Naive thymus-derived CD4-positive, alpha-beta T cell (primary cell): ENCODE measurements around the gene GHRH. TPM values are rescaled to one million over a fixed set of nuclear protein-coding genes. Genes with fewer than 3 reads are reported as not detected.

Source experiments
- ATAC-seq: fragments of 150-1000 bp; cut with Tn5 transposase; 2 replicates; pipeline ENCODE4 v1.10.0; 2021; ENCODE audit warnings: mild to moderate bottlenecking, moderate library complexity
- CTCF ChIA-PET: fragments of 350-600 bp; sonication (Branson Sonifier 250); formaldehyde crosslinking; loops from one replicate; lab custom pipeline; 2021; ENCODE audit warnings: antibody characterized with exemption; lab: Charles Lee
- POLR2A ChIA-PET: fragments of 350-600 bp; sonication (Branson Sonifier 250); formaldehyde crosslinking; loops from one replicate; lab custom pipeline; 2021; ENCODE audit warnings: antibody characterized with exemption, inconsistent platforms; lab: Charles Lee
- DNase-seq, 9 donors: peaks; one replicate each; pipeline versions ENCODE4 v3.0.0 to v3.0.0-alpha.2; 2020 to 2022; ENCODE audit warnings: mixed read lengths in 1 of 9
- H3K27ac ChIP-seq: one replicate; pipeline ENCODE4 v1.7.0; 2013; ENCODE audit warnings: mild to moderate bottlenecking, low read depth, low read length, moderate library complexity
- H3K27me3 ChIP-seq, 2 donors: one replicate each; pipeline ENCODE4 v1.7.0; 2013; ENCODE audit warnings: low read length in 2 of 2, mild to moderate bottlenecking in 2 of 2, moderate library complexity in 2 of 2; ENCODE audit not compliant: control insufficient read depth in 2 of 2, insufficient read depth in 2 of 2
- H3K36me3 ChIP-seq, 3 experiments: 1 replicate in 2 of 3; 2 replicates in 1 of 3; pipeline ENCODE4 v1.7.0; 2013; ENCODE audit warnings: low read length in 3 of 3, mild to moderate bottlenecking in 3 of 3, moderate library complexity in 1 of 3; ENCODE audit not compliant: insufficient read depth in 3 of 3, control insufficient read depth in 2 of 3
- H3K4me1 ChIP-seq, 2 donors: one replicate each; pipeline ENCODE4 v1.7.0; 2013; ENCODE audit warnings: low read length in 2 of 2, mild to moderate bottlenecking in 2 of 2, moderate library complexity in 1 of 2; ENCODE audit not compliant: control insufficient read depth in 2 of 2, insufficient read depth in 2 of 2
- H3K4me3 ChIP-seq: 2 replicates; pipeline ENCODE4 v1.7.0; 2013; ENCODE audit warnings: mild to moderate bottlenecking, low read length
- H3K9me3 ChIP-seq, 3 experiments: 1 replicate in 2 of 3; 2 replicates in 1 of 3; pipeline ENCODE4 v1.7.0; 2013; ENCODE audit warnings: low read length in 3 of 3; ENCODE audit not compliant: control insufficient read depth in 2 of 3
- H3K27ac Mint-ChIP-seq, 9 donors: one replicate each; pipeline ENCODE4 v1.8.0; 2020 to 2022; ENCODE audit warnings: mixed read lengths in 9 of 9, mild to moderate bottlenecking in 8 of 9, moderate library complexity in 5 of 9, inconsistent platforms in 2 of 9
- H3K27me3 Mint-ChIP-seq, 5 donors: one replicate each; pipeline ENCODE4 v1.8.0; 2021 to 2022; ENCODE audit warnings: mixed read lengths in 5 of 5, mild to moderate bottlenecking in 1 of 5
- H3K36me3 Mint-ChIP-seq, 5 donors: one replicate each; pipeline ENCODE4 v1.8.0; 2020 to 2022; ENCODE audit warnings: mixed read lengths in 5 of 5, mild to moderate bottlenecking in 3 of 5, inconsistent platforms in 1 of 5
- H3K4me1 Mint-ChIP-seq, 7 donors: one replicate each; pipeline ENCODE4 v1.8.0; 2020 to 2022; ENCODE audit warnings: mixed read lengths in 7 of 7, mild to moderate bottlenecking in 3 of 7, inconsistent platforms in 1 of 7
- H3K4me3 Mint-ChIP-seq, 10 donors: one replicate each; pipeline ENCODE4 v1.8.0; 2020 to 2022; ENCODE audit warnings: mild to moderate bottlenecking in 10 of 10, mixed read lengths in 10 of 10, moderate library complexity in 6 of 10, inconsistent platforms in 2 of 10
- H3K9me3 Mint-ChIP-seq, 11 donors: one replicate each; pipeline ENCODE4 v1.8.0; 2020 to 2022; ENCODE audit warnings: mixed read lengths in 11 of 11, mild to moderate bottlenecking in 4 of 11, inconsistent platforms in 1 of 11, moderate library complexity in 1 of 11
- intact Hi-C, 2 donors: fragments of 100-400 bp; cut with micrococcal nuclease; formaldehyde crosslinking; loops; one replicate each; pipeline ENCODE4 v1.15.1; 2023
- polyA plus RNA-seq, 2 donors: library from polyadenylated mRNA; unstranded; fragments of 300-500 nt; fragmentation: Illumina TruSeq; gene quantifications; one replicate each; pipeline ENCODE4 v1.2.3, GENCODE V29; 2021
- total RNA-seq, 6 experiments: library from RNA in 5 of 6; stranded (reverse) in 5 of 6; gene quantifications; 1 replicate in 5 of 6; 2 replicates in 1 of 6; pipeline ENCODE4 v1.2.3 and lab custom pipeline; 2021 to 2026

Gene GHRH
- total and polyA plus RNA-seq, 7 experiments from 2014 or later, result not detected

GRCh38 chr20:37284691-37285161 is 23.1 kb upstream of the GHRH start:
- H3K36me3 Mint-ChIP-seq, result no peaks in the 10 kb centered on the region
- intact Hi-C loops, result loop anchor here (5.0 to 10.0 kb wide), 2 partner anchors 63 to 410 kb away; partner anchors contain the start of genes CTNNBL1 (in 1 of the 2) and SRC (in 1 of the 2)
- Histone ChIP-seq H3K36me3 (peaks cover 0 to 3% (median 0%) of the 10 kb centered on the region in 3 experiments), H3K4me3 (no peak overlapping the region), H3K9me3 (no peaks in the 10 kb centered on the region), H3K27me3 (no peaks in the 10 kb centered on the region), H3K27ac (no peak overlapping the region), H3K4me1 (no peaks in the 10 kb centered on the region)
- H3K9me3 Mint-ChIP-seq, result no peaks in the 10 kb centered on the region
- ATAC-seq (no peak), DNase-seq (no peak)
- peaks cover 0 to 7% (median 4%) of the 10 kb centered on the region in 7 donors for H3K4me1 Mint-ChIP-seq
- H3K4me3 Mint-ChIP-seq, result no peak overlapping the region
- ChIA-PET POLR2A (no interaction called here), CTCF (no interaction called here)
- peaks cover 0 to 12% (median 6%) of the 10 kb centered on the region in 5 donors for H3K27me3 Mint-ChIP-seq
- no peak overlapping the region for H3K27ac Mint-ChIP-seq

- CTCF ChIA-PET, result no interaction called here
- Histone ChIP-seq H3K4me1 (no peaks in the 10 kb centered on the region), H3K9me3 (no peaks in the 10 kb centered on the region), H3K4me3 (no peak overlapping the region), H3K27ac (no peak overlapping the region), H3K27me3 (no peaks in the 10 kb centered on the region), H3K36me3 (no peaks in the 10 kb centered on the region)
- no peaks in the 10 kb centered on the region for H3K9me3 Mint-ChIP-seq
- peaks cover 0 to 12% (median 6%) of the 10 kb centered on the region in 5 donors for H3K27me3 Mint-ChIP-seq
- H3K4me3 Mint-ChIP-seq, result no peak overlapping the region
- H3K36me3 Mint-ChIP-seq, result no peaks in the 10 kb centered on the region
- ATAC-seq (no peak), DNase-seq (no peak)
- POLR2A ChIA-PET, result no interaction called here
- intact Hi-C loops, result loop anchor here in 1 of 2 donors (10.0 kb wide), 1 partner anchor 411 kb away; the partner anchor contains the start of gene CTNNBL1
- H3K27ac Mint-ChIP-seq, result no peak overlapping the region
- peaks cover 0 to 3% (median 2%) of the 10 kb centered on the region in 7 donors for H3K4me1 Mint-ChIP-seq
Observed at GRCh38 chr20:37283530-37284195, 22.0 kb upstream of the GHRH start.

- peaks cover 0 to 1% (median 0%) of the 10 kb centered on the region in 7 donors for H3K4me1 Mint-ChIP-seq
- Histone ChIP-seq H3K4me3 (no peak overlapping the region), H3K9me3 (no peaks in the 10 kb centered on the region), H3K27ac (no peak overlapping the region), H3K36me3 (no peaks in the 10 kb centered on the region), H3K4me1 (no peaks in the 10 kb centered on the region), H3K27me3 (no peaks in the 10 kb centered on the region)
- ChIA-PET POLR2A (no interaction called here), CTCF (no interaction called here)
- no peak overlapping the region for H3K4me3 Mint-ChIP-seq
- H3K36me3 Mint-ChIP-seq, result no peaks in the 10 kb centered on the region
- H3K27ac Mint-ChIP-seq, result no peak overlapping the region
- intact Hi-C loops, result loop anchor here in 1 of 2 donors (10.0 kb wide), 1 partner anchor 412 kb away; the partner anchor contains the start of gene CTNNBL1
- H3K9me3 Mint-ChIP-seq, result no peaks in the 10 kb centered on the region
- ATAC-seq (no peak), DNase-seq (no peak)
- H3K27me3 Mint-ChIP-seq, result peaks cover 0 to 12% (median 6%) of the 10 kb centered on the region in 5 donors
Observed at GRCh38 chr20:37282556-37282955, 20.9 kb upstream of the GHRH start.

DNA sequence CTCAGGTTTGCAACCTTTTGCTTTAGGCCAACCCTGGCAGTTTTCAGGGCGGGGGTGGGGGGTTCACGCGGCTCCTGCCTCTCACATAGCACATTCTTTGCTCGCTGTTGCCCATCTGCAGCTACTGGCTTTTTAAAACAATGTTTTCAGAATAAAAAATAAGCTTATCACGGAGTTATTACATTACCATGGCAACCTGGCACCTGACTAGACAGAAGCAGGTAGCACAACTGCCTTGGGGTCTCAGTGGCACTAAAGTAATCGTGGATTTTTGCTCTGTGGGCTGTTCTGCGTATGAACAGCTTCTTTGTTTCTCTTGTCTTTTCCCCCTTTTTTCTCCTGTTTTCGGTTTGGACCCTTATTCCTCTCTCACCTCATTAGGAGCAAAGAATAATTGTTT is 18.8 kb upstream of the GHRH start:
- no peak for DNase-seq
- H3K4me3 Mint-ChIP-seq, result no peak overlapping the region
- Histone ChIP-seq H3K27me3 (no peaks in the 10 kb centered on the region), H3K9me3 (no peaks in the 10 kb centered on the region), H3K4me3 (no peak overlapping the region), H3K27ac (no peak overlapping the region), H3K4me1 (no peaks in the 10 kb centered on the region), H3K36me3 (no peaks in the 10 kb centered on the region)
- H3K36me3 Mint-ChIP-seq, result no peaks in the 10 kb centered on the region
- peaks cover 0 to 8% (median 4%) of the 10 kb centered on the region in 5 donors for H3K27me3 Mint-ChIP-seq
- ATAC-seq, result no peak
- no peak overlapping the region for H3K27ac Mint-ChIP-seq
- ChIA-PET POLR2A (interaction anchor here (1.0 kb wide), 1 partner anchor 9 kb away, joined by 3 read pairs; the partner anchor contains the start of gene MANBAL), CTCF (interaction anchor here (0.6 kb wide), 1 partner anchor 9 kb away, joined by 3 read pairs; the partner anchor contains the start of gene MANBAL)
- peaks cover 0 to 14% (median 10%) of the 10 kb centered on the region in 7 donors for H3K4me1 Mint-ChIP-seq
- intact Hi-C loops, result loop anchor here in 1 of 2 donors (10.0 kb wide), 1 partner anchor 414 kb away; the partner anchor contains the start of gene CTNNBL1
- no peaks in the 10 kb centered on the region for H3K9me3 Mint-ChIP-seq

DNA sequence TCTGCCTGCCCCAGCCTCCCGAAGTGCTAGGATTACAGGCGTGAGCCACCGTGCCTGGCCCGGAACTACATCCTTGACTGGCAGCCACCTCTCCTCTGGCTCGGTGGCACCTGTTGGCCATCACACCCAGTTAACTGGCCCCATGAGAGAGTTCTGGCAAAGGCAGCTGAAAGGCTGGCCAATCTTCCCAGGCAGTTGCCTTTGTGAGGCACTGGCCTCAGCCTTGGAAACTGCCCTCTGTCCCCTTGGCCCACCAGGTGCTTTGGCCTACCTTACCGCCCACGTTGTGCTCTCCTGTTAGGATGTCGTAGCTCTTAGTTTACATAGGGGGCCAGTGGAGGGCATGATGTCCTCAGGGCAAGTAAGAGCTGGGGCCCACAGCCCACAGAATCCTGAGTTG is 18.2 kb upstream of the GHRH start:
- intact Hi-C loops, result loop anchor here in 1 of 2 donors (10.0 kb wide), 1 partner anchor 415 kb away; the partner anchor contains the start of gene CTNNBL1
- Mint-ChIP-seq H3K4me1 (peaks cover 0 to 14% (median 10%) of the 10 kb centered on the region in 7 donors), H3K27me3 (peaks cover 0 to 8% (median 2%) of the 10 kb centered on the region in 5 donors), H3K27ac (no peak overlapping the region), H3K36me3 (no peaks in the 10 kb centered on the region), H3K4me3 (no peak overlapping the region), H3K9me3 (no peaks in the 10 kb centered on the region)
- H3K4me1 ChIP-seq, result no peaks in the 10 kb centered on the region
- DNase-seq, result no peak
- CTCF ChIA-PET, result no interaction called here
- H3K4me3 ChIP-seq, result no peak overlapping the region
- no peaks in the 10 kb centered on the region for H3K9me3 ChIP-seq
- H3K36me3 ChIP-seq, result no peaks in the 10 kb centered on the region
- H3K27ac ChIP-seq, result no peak overlapping the region
- POLR2A ChIA-PET, result interaction anchor here (1.0 kb wide), 1 partner anchor 10 kb away, joined by 3 read pairs; the partner anchor contains the start of gene MANBAL
- H3K27me3 ChIP-seq, result no peaks in the 10 kb centered on the region
- ATAC-seq, result no peak

- Histone ChIP-seq H3K36me3 (no peaks in the 10 kb centered on the region), H3K27me3 (no peaks in the 10 kb centered on the region), H3K27ac (no peak overlapping the region), H3K4me3 (no peak overlapping the region), H3K9me3 (no peaks in the 10 kb centered on the region), H3K4me1 (no peaks in the 10 kb centered on the region)
- no peak for DNase-seq
- H3K27me3 Mint-ChIP-seq, result peaks cover 0 to 8% (median 0%) of the 10 kb centered on the region in 5 donors
- intact Hi-C loops, result no loop called here
- no peak for ATAC-seq
- H3K27ac Mint-ChIP-seq, result no peak overlapping the region
- H3K36me3 Mint-ChIP-seq, result no peaks in the 10 kb centered on the region
- peaks cover 0 to 14% (median 10%) of the 10 kb centered on the region in 7 donors for H3K4me1 Mint-ChIP-seq
- no peaks in the 10 kb centered on the region for H3K9me3 Mint-ChIP-seq
- no peak overlapping the region for H3K4me3 Mint-ChIP-seq
- ChIA-PET POLR2A (interaction anchor here (1.0 kb wide), 1 partner anchor 10 kb away, joined by 3 read pairs; the partner anchor contains the start of gene MANBAL), CTCF (no interaction called here)
Observed at GRCh38 chr20:37278966-37279590, 17.5 kb upstream of the GHRH start.
